GM12878 (cell line): ENCODE data around the gene TMCC2. TPM values are rescaled to one million over a fixed set of nuclear protein-coding genes. Genes with fewer than 3 reads are reported as not detected.
A peak's percentile ranks its signal among the peaks of the same experiment; 100 is the strongest.

Experiments
- CHD1 ChIP-seq: IDR thresholded peaks from 2 replicates; pipeline ENCODE4 v1.6.1; 2012; ENCODE audit warnings: low read depth, low read length, improper control_type of control experiment
- CHD4 ChIP-seq: fragments of 200-600 bp; sonication (generic); IDR thresholded peaks from 2 replicates; pipeline ENCODE4 v1.6.1; 2016; ENCODE audit warnings: mild to moderate bottlenecking
- CREM ChIP-seq: IDR thresholded peaks from 2 replicates; pipeline ENCODE4 v1.6.1; 2014; ENCODE audit warnings: antibody characterized with exemption, low read depth
- CTCF ChIP-seq, 3 experiments: IDR thresholded peaks in 2 of 3; conservative IDR thresholded peaks in 1 of 3; 2 replicates each; pipeline ENCODE4 v1.5.1; 2011; ENCODE audit warnings: low read depth in 3 of 3, low read length in 3 of 3, mild to moderate bottlenecking in 3 of 3, control low read depth in 2 of 3, moderate library complexity in 2 of 3, inconsistent platforms in 1 of 3, mixed read lengths in 1 of 3; ENCODE audit not compliant: control insufficient read depth in 2 of 3, insufficient read depth in 1 of 3; ENCODE audit errors: extremely low read depth in 1 of 3
- CUX1 ChIP-seq: IDR thresholded peaks from 2 replicates; pipeline ENCODE4 v1.6.1; 2012; ENCODE audit warnings: improper control_type of control experiment, low read depth, low read length; ENCODE audit not compliant: insufficient replicate concordance
- ESRRA ChIP-seq: IDR thresholded peaks from 2 replicates; pipeline ENCODE4 v1.6.1; 2012; ENCODE audit warnings: mild to moderate bottlenecking, low read length, improper control_type of control experiment
- GABPA ChIP-seq: IDR thresholded peaks from 2 replicates; pipeline ENCODE4 v1.6.1; 2014; ENCODE audit warnings: antibody characterized with exemption, low read depth, mild to moderate bottlenecking, inconsistent platforms
- HSF1 ChIP-seq: fragments of 150-350 bp; IDR thresholded peaks from 2 replicates; pipeline ENCODE4 v1.6.1; 2014; ENCODE audit warnings: mild to moderate bottlenecking, low read depth, low read length
- IRF4 ChIP-seq: IDR thresholded peaks from 2 replicates; pipeline ENCODE4 v1.6.1; 2011; ENCODE audit warnings: low read depth, low read length
- KAT2A ChIP-seq: conservative IDR thresholded peaks from 2 replicates; pipeline ENCODE4 v1.6.1; 2011; ENCODE audit warnings: low read depth, low read length; ENCODE audit not compliant: control insufficient read depth
- PAX5 ChIP-seq: IDR thresholded peaks from 2 replicates; pipeline ENCODE4 v1.6.1; 2011; ENCODE audit warnings: low read depth, low read length, borderline replicate concordance
- RAD51 ChIP-seq: fragments of 450-650 bp; IDR thresholded peaks from 2 replicates; pipeline ENCODE4 v1.6.1; 2016; ENCODE audit warnings: moderate library complexity, mild to moderate bottlenecking, inconsistent platforms
- RELB ChIP-seq: fragments of 450-650 bp; IDR thresholded peaks from 2 replicates; pipeline ENCODE4 v1.6.1; 2017; ENCODE audit warnings: low read depth, mild to moderate bottlenecking, moderate library complexity
- SREBF1 ChIP-seq: IDR thresholded peaks from 2 replicates; pipeline ENCODE4 v1.6.1; 2012; ENCODE audit warnings: mild to moderate bottlenecking, low read length
- ZBTB4 ChIP-seq: fragments of 450-650 bp; formaldehyde crosslinking; IDR thresholded peaks from 2 replicates; pipeline ENCODE4 v1.4.0; 2022; ENCODE audit warnings: mild to moderate bottlenecking, moderate library complexity
- ZNF24 ChIP-seq: fragments of 450-650 bp; IDR thresholded peaks from 2 replicates; pipeline ENCODE4 v1.6.1; 2017; ENCODE audit warnings: antibody characterized with exemption, mild to moderate bottlenecking
- polyA plus RNA-seq, 11 experiments: library from polyadenylated mRNA; depleted of rRNA in 4 of 11; unstranded in 6 of 11; stranded (reverse) in 5 of 11; fragments of >200 nt; fragmentation: Nextera tagmentation in 4 of 11; fragmentation: Illumina TruSeq in 1 of 11; extraction: Ambion mirVana in 4 of 11; extraction: Trizol in 1 of 11; gene quantifications; 1 replicate in 1 of 11; 2 replicates in 10 of 11; pipeline versions ENCODE4 v1.2.1 to v1.2.3, GENCODE V29; 2011 to 2016; ENCODE audit warnings: inconsistent platforms in 2 of 11, missing spikeins in 2 of 11, low read depth in 1 of 11
- total RNA-seq, 4 experiments: library from RNA; depleted of rRNA in 3 of 4; stranded (reverse); fragments of >200 nt in 3 of 4; fragmentation: Illumina TruSeq in 1 of 4; extraction: Trizol in 1 of 4; gene quantifications; 2 replicates each; pipeline versions ENCODE4 v1.2.1 to v1.2.3, GENCODE V29; 2013 to 2021

Gene TMCC2
- total and polyA plus RNA-seq, 10 of the 15 experiments (the other 5 are each of a cell fraction or from before 2014, with no cell fraction given), result 0.06 to 2.3 (median 0.76) TPM

GRCh38 chr1:205211169-205211838 is 16.4 kb upstream of the TMCC2 start, which contains the start of gene DSTYK (continued):
- TF ChIP-seq ESRRA, result peak; percentile 76; the same call in 1 of the 2 replicates
- TF ChIP-seq HSF1, result no peak
- TF ChIP-seq CUX1, result no peak
- no peak for TF ChIP-seq ZBTB4 (CRISPR knock-in tag)
- TF ChIP-seq IRF4, result peak; percentile 59; the same call in 1 of the 2 replicates
- peak; percentile 18 for TF ChIP-seq PAX5
- peak; percentile 96 for TF ChIP-seq CREM
- TF ChIP-seq CHD1, result peak; percentile 73; the same call in 1 of the 2 replicates
- TF ChIP-seq ZNF24, result 0 out of 2 replicates have a peak, but pooled peaks have one; percentile 25
- TF ChIP-seq SREBF1, result peak; percentile 83
- peak; percentile 82 for TF ChIP-seq RELB
- TF ChIP-seq GABPA, result peak; percentile 94
- no peak for TF ChIP-seq KAT2A
- 0 out of 6 replicates have a peak, but pooled peaks of 1 of the 3 experiments have one; percentile 1 for TF ChIP-seq CTCF (IDR thresholded peaks at IDR 0.05 in 2 of 3, conservative IDR thresholded peaks at IDR 0.05 in 1 of 3; ENCODE audit: control insufficient read depth in 2 of 3, extremely low read depth in 1 of 3, insufficient read depth in 1 of 3, low read depth in 3 of 3, low read length in 3 of 3)
- TF ChIP-seq RAD51, result no peak
- TF ChIP-seq CHD4, result no peak
